K562 (cell line): ENCODE measurements around the gene THBS2.

ENCODE experiments used
- ATF1 ChIP-seq, 2 experiments: fragments of 450-650 bp in 1 of 2; IDR thresholded peaks; 2 replicates each; pipeline ENCODE4 v1.6.1; 2016; ENCODE audit warnings: missing compliant biosample characterization in 1 of 2, missing genetic modification characterization in 1 of 2
- BRD4 ChIP-seq: fragments of 200-600 bp; sonication (generic); IDR thresholded peaks from 2 replicates; pipeline ENCODE4 v1.6.1; 2017; ENCODE audit warnings: inconsistent platforms
- EP300 ChIP-seq: IDR thresholded peaks from 2 replicates; pipeline ENCODE4 v1.6.1; 2012; ENCODE audit warnings: low read length, improper control_type of control experiment
- L3MBTL2 ChIP-seq: fragments of 450-650 bp; IDR thresholded peaks from 2 replicates; pipeline ENCODE4 v1.6.1; 2016; ENCODE audit warnings: mild to moderate bottlenecking, moderate library complexity
- NONO ChIP-seq, 2 experiments: fragments of 200-400 bp in 1 of 2; fragments of 450-650 bp in 1 of 2; formaldehyde crosslinking in 1 of 2; IDR thresholded peaks; 2 replicates each; pipeline ENCODE4 v1.6.1; 2017; ENCODE audit warnings: low read depth in 2 of 2, mild to moderate bottlenecking in 2 of 2, moderate library complexity in 2 of 2, low read length in 1 of 2
- TFE3 ChIP-seq: fragments of 450-650 bp; formaldehyde crosslinking; IDR thresholded peaks from 2 replicates; pipeline ENCODE4 v1.4.0; 2020; ENCODE audit warnings: mild to moderate bottlenecking, mixed read lengths
- XRCC5 ChIP-seq: fragments of 200-400 bp; formaldehyde crosslinking; IDR thresholded peaks from 2 replicates; pipeline ENCODE4 v1.6.1; 2017; ENCODE audit warnings: low read depth, mild to moderate bottlenecking, low read length
- ZNF121 ChIP-seq: sonication (generic); formaldehyde crosslinking; conservative IDR thresholded peaks from 2 replicates; pipeline ENCODE4 v1.8.0; 2022; ENCODE audit warnings: missing genetic modification reagents
- ZNF274 ChIP-seq: IDR thresholded peaks from 2 replicates; pipeline ENCODE4 v1.6.1; 2011; ENCODE audit warnings: low read depth, mild to moderate bottlenecking, low read length, moderate library complexity, borderline replicate concordance
- TF ChIP-seq, protein P1 (sequence below): fragments of 250-450 bp; sonication (Bioruptor Pico); IDR thresholded peaks from 2 replicates; pipeline ENCODE4 v1.5.1; 2021; ENCODE audit warnings: mild to moderate bottlenecking
- TF ChIP-seq, protein P2 (sequence below), 3 experiments: IDR thresholded peaks in 2 of 3; conservative IDR thresholded peaks in 1 of 3; 2 replicates each; pipeline ENCODE4 v1.5.1; 2011 to 2012; ENCODE audit warnings: low read length in 3 of 3, mild to moderate bottlenecking in 3 of 3, control low read depth in 2 of 3, improper control_type of control experiment in 1 of 3, inconsistent platforms in 1 of 3, low read depth in 1 of 3, mixed read lengths in 1 of 3, moderate library complexity in 1 of 3; ENCODE audit not compliant: insufficient read depth in 2 of 3
- TF ChIP-seq, protein P3 (sequence below): sonication (generic); formaldehyde crosslinking; IDR thresholded peaks from 2 replicates; pipeline ENCODE4 v1.9.0; 2022; ENCODE audit warnings: mild to moderate bottlenecking, missing genetic modification reagents
- TF ChIP-seq, protein P4 (sequence below): fragments of 250-450 bp; sonication (Bioruptor Pico); IDR thresholded peaks from 2 replicates; pipeline ENCODE4 v1.6.1; 2021; ENCODE audit warnings: mild to moderate bottlenecking

DNA sequence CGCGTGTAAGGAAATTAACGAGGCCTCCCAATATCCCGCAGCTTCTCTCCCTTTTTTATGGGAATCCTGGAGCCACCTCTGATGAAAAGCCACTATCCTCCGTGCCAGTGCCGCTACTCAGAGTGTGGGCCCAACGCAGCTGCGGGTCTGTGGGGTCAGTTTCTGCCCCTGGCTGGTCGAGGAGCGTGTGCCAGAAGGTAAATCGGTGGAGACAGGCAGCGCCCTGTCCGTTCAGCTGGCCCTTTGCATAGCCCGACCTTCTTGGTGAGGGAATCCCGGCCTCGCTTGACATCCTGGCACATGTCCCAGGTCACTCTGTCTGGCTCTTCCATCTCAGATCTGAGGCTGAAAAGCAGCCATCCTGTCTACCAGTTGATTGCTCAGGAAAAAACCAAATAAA is 4.6 kb downstream of the THBS2 start:
- TF ChIP-seq ATF1 (CRISPR knock-in tag; IDR thresholded peaks at IDR 0.05) = no peak
- TF ChIP-seq ATF1 (tag; IDR thresholded peaks at IDR 0.05) = no peak
- no peak for TF ChIP-seq EP300
- TF ChIP-seq, protein P1, sequence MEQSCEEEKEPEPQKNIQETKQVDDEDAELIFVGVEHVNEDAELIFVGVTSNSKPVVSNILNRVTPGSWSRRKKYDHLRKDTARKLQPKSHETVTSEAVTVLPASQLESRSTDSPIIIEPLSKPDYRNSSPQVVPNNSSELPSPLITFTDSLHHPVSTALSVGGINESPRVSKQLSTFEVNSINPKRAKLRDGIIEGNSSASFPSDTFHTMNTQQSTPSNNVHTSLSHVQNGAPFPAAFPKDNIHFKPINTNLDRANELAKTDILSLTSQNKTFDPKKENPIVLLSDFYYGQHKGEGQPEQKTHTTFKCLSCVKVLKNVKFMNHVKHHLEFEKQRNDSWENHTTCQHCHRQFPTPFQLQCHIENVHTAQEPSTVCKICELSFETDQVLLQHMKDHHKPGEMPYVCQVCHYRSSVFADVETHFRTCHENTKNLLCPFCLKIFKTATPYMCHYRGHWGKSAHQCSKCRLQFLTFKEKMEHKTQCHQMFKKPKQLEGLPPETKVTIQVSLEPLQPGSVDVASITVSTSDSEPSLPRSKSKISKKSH (CRISPR knock-in tag) = no peak
- no peak for TF ChIP-seq XRCC5
- TF ChIP-seq, protein P2, sequence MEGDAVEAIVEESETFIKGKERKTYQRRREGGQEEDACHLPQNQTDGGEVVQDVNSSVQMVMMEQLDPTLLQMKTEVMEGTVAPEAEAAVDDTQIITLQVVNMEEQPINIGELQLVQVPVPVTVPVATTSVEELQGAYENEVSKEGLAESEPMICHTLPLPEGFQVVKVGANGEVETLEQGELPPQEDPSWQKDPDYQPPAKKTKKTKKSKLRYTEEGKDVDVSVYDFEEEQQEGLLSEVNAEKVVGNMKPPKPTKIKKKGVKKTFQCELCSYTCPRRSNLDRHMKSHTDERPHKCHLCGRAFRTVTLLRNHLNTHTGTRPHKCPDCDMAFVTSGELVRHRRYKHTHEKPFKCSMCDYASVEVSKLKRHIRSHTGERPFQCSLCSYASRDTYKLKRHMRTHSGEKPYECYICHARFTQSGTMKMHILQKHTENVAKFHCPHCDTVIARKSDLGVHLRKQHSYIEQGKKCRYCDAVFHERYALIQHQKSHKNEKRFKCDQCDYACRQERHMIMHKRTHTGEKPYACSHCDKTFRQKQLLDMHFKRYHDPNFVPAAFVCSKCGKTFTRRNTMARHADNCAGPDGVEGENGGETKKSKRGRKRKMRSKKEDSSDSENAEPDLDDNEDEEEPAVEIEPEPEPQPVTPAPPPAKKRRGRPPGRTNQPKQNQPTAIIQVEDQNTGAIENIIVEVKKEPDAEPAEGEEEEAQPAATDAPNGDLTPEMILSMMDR (IDR thresholded peaks at IDR 0.05 in 2 of 3, conservative IDR thresholded peaks at IDR 0.05 in 1 of 3; ENCODE audit: insufficient read depth in 2 of 3, low read depth in 1 of 3, low read length in 3 of 3) = no peak
- TF ChIP-seq, protein P3, sequence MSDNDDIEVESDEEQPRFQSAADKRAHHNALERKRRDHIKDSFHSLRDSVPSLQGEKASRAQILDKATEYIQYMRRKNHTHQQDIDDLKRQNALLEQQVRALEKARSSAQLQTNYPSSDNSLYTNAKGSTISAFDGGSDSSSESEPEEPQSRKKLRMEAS (CRISPR knock-in tag) = no peak
- no peak for TF ChIP-seq TFE3
- no peak for TF ChIP-seq BRD4
- TF ChIP-seq NONO (IDR thresholded peaks at IDR 0.05; ENCODE audit: low read depth in 2 of 2, low read length in 1 of 2) = no peak
- TF ChIP-seq, protein P4, sequence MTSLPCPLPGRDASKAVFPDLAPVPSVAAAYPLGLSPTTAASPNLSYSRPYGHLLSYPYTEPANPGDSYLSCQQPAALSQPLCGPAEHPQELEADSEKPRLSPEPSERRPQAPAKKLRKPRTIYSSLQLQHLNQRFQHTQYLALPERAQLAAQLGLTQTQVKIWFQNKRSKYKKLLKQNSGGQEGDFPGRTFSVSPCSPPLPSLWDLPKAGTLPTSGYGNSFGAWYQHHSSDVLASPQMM (CRISPR knock-in tag) = no peak
- no peak for TF ChIP-seq ZNF121 (CRISPR knock-in tag)
- TF ChIP-seq ZNF274 = no peak
- TF ChIP-seq L3MBTL2 = no peak
